HG03060 (cell line): ENCODE results near the gene MNT.

Source experiments
- ATAC-seq: cut with Tn5 transposase; IDR thresholded peaks from one replicate; pipeline ENCODE4 v1.9.1; 2021; ENCODE audit warnings: low read depth, moderate number of reproducible peaks; ENCODE audit not compliant: unreplicated experiment

MNT gene

DNA sequence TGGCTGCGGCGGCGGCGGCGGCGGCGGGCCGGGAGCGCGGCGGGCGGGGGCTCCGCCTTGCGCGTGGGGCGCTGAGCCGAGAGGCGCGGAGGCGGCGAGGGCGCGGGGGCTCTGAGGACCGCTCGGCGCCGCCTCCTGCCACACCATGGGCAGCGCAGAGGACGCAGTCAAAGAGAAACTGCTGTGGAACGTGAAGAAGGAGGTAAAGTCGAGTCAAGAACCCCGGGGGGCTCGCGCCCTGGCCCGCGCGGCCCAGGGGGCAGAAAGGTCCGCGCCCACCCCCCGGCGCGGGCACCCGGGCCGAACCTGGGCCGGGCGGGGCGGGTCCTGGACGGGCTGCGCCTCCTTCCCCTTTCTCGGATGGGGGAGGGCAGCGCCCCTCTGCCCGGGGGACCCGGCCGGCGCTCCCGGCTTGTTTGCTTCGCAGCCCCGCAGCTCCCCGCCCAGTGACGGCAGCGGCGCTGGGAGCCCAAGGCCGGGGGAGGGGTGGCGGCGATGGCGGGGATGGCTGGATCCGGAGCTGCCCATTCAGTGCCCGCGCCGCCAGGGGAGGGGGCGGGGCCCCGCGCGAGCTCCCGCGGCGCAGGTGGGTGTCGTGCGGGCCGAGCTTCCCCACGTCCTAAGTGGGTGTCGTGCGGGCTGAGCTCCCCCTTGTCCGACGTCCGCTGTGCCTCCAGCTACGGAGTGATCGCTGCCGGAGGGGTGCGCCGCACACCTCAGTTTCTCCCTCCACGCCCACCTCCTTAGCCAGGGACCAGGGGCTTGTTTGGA, 63.1 kb downstream of the MNT start:
- no peak for ATAC-seq

DNA sequence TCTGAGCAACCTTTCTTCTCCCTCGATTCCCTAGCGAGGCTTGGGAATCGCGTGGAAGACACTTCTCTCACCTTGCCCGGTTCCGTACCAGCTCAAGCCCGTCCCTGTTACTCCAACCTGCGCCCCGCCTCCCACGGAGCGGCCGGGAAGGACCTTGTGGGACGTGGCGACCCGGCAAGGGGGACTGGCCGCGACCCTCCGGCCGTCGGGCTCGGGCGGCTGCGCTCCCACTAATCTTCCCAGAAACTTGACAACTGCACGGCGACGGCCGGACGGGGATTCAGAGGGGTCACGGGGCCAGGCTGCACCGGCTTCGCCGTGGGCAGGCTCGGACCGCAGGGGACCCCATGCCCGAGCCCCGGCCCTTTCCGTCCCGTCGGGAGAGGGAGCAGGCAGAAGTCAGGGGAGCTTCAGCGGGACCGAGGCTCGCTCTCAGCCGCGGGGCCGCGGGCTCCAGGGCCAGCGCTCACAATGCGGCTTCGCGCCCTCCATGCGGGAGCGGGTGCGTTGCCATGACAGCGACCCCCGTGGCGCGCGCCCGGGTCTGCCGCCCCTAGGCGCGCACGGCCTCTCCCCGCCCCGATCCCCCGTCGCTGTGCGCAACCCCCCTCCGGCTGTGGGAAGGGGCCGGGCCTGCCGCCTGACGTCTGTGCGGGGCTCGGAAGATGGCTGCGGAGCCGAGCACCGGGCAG, 63.9 kb downstream of the MNT start, which contains the start of gene SGSM2:
SGSM2 (plus strand) TSS at position 650 of the 692 bp plus-strand sequence. CDS start 188 bp downstream, outside the sequence.
- ATAC-seq: no peak

DNA sequence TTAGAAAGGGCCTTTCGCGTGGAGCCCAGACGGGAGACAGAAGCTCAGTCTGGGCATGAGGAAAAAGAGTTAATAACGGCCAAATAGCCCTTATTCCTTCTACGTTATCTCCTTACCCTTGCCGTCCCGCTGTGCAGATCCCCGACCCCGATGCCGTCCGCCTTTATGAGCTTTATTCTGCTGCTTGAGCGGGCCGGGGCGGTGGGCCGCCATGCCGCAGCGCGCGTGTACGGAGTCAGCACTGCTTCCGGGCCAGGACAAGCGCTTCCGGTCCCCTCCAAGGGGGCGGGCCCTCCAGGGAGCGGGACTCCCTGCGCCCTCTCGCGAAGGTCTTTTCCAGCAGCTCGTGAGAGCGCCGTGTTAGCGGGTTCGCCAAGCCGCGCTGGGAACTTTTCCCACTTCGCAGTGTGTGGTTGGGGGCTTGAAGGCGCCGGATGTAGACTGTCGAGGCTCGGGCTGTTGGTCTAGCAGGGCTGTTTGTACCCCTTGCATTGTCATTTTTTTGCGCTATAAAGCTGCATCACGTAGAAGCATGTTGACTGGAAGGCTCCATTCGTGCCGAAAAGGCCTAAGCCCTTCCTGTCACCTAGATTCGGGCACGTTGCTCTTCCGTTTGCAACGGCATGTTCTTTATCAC, 64.5 kb downstream of the MNT start, which contains the start of gene TSR1:
TSR1 (minus strand) TSS at position 243 of the 637 bp plus-strand sequence; CDS start at position 213, 30 bp downstream.
- peak; percentile 46 for ATAC-seq

DNA sequence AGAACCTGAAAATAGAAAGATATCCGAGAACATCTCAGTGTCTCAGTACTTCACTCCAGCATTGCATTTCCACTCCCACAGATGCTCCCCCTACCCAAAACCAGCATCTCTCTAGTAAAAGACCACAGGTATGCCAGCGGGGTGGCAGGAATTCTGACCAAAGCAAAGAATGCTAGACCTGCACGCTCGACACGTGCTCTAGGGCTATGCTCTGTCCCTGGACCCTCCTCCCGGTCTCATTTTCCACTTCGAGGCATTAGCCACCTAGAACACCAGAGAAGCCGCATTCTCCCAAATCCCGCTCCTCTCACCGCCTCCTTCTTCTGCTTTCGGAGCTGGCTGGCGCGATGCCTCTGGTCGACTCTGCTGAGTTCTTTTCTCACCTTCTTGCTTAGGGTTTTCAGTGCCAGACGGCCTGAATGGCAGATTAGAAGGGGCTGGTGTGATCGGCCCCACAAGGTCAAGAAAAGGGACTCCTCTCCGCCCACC, 65.1 kb downstream of the MNT start:
- no peak for ATAC-seq
